Suprapubic skin (tissue), 4 donors: ENCODE data around the gene VKORC1.

Experiments
- EP300 ChIP-seq: sonication (generic); formaldehyde crosslinking; IDR thresholded peaks from one replicate; pipeline ENCODE4 v1.6.1; 2017; ENCODE audit warnings: antibody characterized with exemption
- POLR2A ChIP-seq, 2 donors: fragments of 450-650 bp; IDR thresholded peaks; one replicate each; pipeline ENCODE4 v1.6.1; 2017; ENCODE audit warnings: antibody characterized with exemption in 2 of 2, mild to moderate bottlenecking in 2 of 2, moderate library complexity in 2 of 2
- POLR2AphosphoS5 ChIP-seq, 3 donors: sonication (generic); formaldehyde crosslinking; IDR thresholded peaks; one replicate each; pipeline ENCODE4 v1.6.1; 2017; ENCODE audit warnings: antibody characterized with exemption in 3 of 3
- TF ChIP-seq, protein P1 (sequence below), 2 donors: fragments of 200-600 bp in 1 of 2; fragments of 450-650 bp in 1 of 2; sonication (generic) in 1 of 2; IDR thresholded peaks; one replicate each; pipeline ENCODE4 v1.5.1; 2016 to 2019; ENCODE audit warnings: antibody characterized with exemption in 2 of 2, mild to moderate bottlenecking in 1 of 2, moderate library complexity in 1 of 2

- TF ChIP-seq POLR2A (IDR thresholded peaks at IDR 0.05) (no peak), EP300 (no peak), POLR2AphosphoS5 (IDR thresholded peaks at IDR 0.05) (no peak)
- TF ChIP-seq, protein P1, sequence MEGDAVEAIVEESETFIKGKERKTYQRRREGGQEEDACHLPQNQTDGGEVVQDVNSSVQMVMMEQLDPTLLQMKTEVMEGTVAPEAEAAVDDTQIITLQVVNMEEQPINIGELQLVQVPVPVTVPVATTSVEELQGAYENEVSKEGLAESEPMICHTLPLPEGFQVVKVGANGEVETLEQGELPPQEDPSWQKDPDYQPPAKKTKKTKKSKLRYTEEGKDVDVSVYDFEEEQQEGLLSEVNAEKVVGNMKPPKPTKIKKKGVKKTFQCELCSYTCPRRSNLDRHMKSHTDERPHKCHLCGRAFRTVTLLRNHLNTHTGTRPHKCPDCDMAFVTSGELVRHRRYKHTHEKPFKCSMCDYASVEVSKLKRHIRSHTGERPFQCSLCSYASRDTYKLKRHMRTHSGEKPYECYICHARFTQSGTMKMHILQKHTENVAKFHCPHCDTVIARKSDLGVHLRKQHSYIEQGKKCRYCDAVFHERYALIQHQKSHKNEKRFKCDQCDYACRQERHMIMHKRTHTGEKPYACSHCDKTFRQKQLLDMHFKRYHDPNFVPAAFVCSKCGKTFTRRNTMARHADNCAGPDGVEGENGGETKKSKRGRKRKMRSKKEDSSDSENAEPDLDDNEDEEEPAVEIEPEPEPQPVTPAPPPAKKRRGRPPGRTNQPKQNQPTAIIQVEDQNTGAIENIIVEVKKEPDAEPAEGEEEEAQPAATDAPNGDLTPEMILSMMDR (IDR thresholded peaks at IDR 0.05), result no peak
Measured at GRCh38 chr16:31127182-31127581, 32.6 kb upstream of the VKORC1 start.
